Smooth muscle cell (in vitro differentiated cells): ENCODE measurements around the gene THSD8. TPM values are rescaled to one million over a fixed set of nuclear protein-coding genes. Genes with fewer than 3 reads are reported as not detected.

ENCODE experiments used
- DNase-seq: peaks from one replicate; lab custom pipeline; 2025; ENCODE audit not compliant: unreplicated experiment; lab: John Stamatoyannopoulos, UW
- H2AFZ ChIP-seq: fragments of 200-600 bp; sonication (generic); 2 replicates; pipeline ENCODE4 v1.6.0; 2016; ENCODE audit warnings: antibody characterized with exemption, low read depth, mild to moderate bottlenecking
- H3F3A ChIP-seq: fragments of 200-600 bp; sonication (generic); 2 replicates; pipeline ENCODE4 v1.6.0; 2017; ENCODE audit warnings: antibody characterized with exemption, low read depth
- H3K27ac ChIP-seq: fragments of 200-600 bp; sonication (generic); 2 replicates; pipeline ENCODE4 v1.5.1; 2016; ENCODE audit warnings: low read depth, mild to moderate bottlenecking
- H3K27me3 ChIP-seq: fragments of 200-600 bp; sonication (generic); 2 replicates; pipeline ENCODE4 v1.6.1; 2016; ENCODE audit warnings: low read depth, mild to moderate bottlenecking
- H3K36me3 ChIP-seq: fragments of 200-600 bp; sonication (generic); 2 replicates; pipeline ENCODE4 v1.5.1; 2016; ENCODE audit warnings: low read depth
- H3K4me1 ChIP-seq: fragments of 200-600 bp; sonication (generic); 2 replicates; pipeline ENCODE4 v1.5.1; 2016; ENCODE audit warnings: low read depth
- H3K4me2 ChIP-seq: fragments of 200-600 bp; sonication (generic); 2 replicates; pipeline ENCODE4 v1.6.0; 2016; ENCODE audit warnings: mild to moderate bottlenecking
- H3K4me3 ChIP-seq: fragments of 200-600 bp; sonication (generic); 2 replicates; pipeline ENCODE4 v1.5.1; 2016; ENCODE audit warnings: mild to moderate bottlenecking
- H3K79me2 ChIP-seq: fragments of 200-600 bp; sonication (generic); 2 replicates; pipeline ENCODE4 v1.6.0; 2016; ENCODE audit warnings: low read depth, mild to moderate bottlenecking
- H3K9ac ChIP-seq: fragments of 200-600 bp; sonication (generic); 2 replicates; pipeline ENCODE4 v1.6.0; 2016; ENCODE audit warnings: low read depth
- H3K9me3 ChIP-seq: fragments of 200-600 bp; sonication (generic); replicated peaks from 2 replicates; pipeline ENCODE4 v1.5.1; 2016; ENCODE audit warnings: low read depth
- H4K20me1 ChIP-seq: fragments of 200-600 bp; sonication (generic); 2 replicates; pipeline ENCODE4 v1.6.0; 2016; ENCODE audit warnings: low read depth
- WGBS: methylation state at CpG from one replicate; pipeline ENCODE4 v1.1.7; 2016; ENCODE audit warnings: low lambda C conversion rate; 5-methylcytosine and 5-hydroxymethylcytosine counted together
- polyA plus RNA-seq: library from polyadenylated mRNA; unstranded; fragments of >200 nt; fragmentation: Nextera tagmentation; extraction: Ambion mirVana; gene quantifications from 2 replicates; pipeline ENCODE4 v1.2.1, GENCODE V29; 2016
- total RNA-seq: library from RNA; depleted of rRNA; stranded (reverse); fragments of >200 nt; gene quantifications from 2 replicates; pipeline ENCODE4 v1.2.3, GENCODE V29; 2014
- TF ChIP-seq, protein P1 (sequence below): fragments of 200-600 bp; sonication (generic); IDR thresholded peaks from 2 replicates; pipeline ENCODE4 v1.5.1; 2017; ENCODE audit warnings: borderline replicate concordance, mild to moderate bottlenecking, antibody characterized with exemption; ENCODE audit not compliant: insufficient read depth, poor library complexity, severe bottlenecking

THSD8 gene
- total and polyA plus RNA-seq, 2 experiments from 2014 or later, result 8.0 TPM; not detected in 1

DNA sequence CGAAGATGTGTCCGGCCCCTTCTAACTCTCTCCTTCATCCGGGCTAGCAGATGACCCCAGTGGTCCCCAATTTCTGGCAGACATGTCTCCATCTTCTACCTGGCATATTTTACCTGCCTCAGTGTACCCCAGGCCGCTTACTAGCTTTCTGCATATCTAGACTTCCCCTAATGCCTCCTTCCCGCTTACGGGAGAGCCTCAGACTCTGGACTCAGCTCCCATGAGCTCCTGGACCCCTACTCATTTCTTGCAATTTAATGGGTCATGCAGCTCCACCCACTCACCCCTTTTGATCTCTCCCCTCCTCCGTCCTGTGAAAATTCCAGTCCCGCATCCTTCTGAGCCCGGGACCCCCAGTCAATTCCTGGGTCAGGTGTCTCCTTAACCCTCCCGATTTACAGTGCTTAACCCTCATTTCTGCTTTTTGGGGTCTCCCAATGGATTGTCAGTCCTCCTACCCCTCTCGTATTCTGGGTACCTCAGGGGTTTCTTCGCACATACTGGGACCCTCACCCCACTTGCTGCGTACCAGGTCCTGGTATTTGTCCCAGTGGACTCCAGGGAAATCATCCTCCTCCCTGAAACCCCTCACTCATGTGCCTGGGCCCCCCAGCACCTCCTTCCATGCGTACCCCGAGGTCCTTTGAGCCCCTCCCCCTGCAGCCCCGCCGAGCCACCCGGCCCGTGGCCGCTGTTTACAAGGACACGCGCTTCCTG is 11.1 kb upstream of the THSD8 start:
- Histone ChIP-seq H2AFZ (no peak overlapping the region), H3K4me3 (peak overlapping the region; percentile 98), H3K4me1 (peaks cover 25% of the 10 kb centered on the region), H3K9ac (peak overlapping the region; percentile 86), H3K9me3 (no peaks in the 10 kb centered on the region), H3K27ac (peak overlapping the region; percentile 96), H3K4me2 (peak overlapping the region; percentile 89), H4K20me1 (peaks cover 24% of the 10 kb centered on the region), H3K79me2 (peaks cover 20% of the 10 kb centered on the region), H3K27me3 (no peaks in the 10 kb centered on the region), H3F3A (peaks cover 40% of the 10 kb centered on the region), H3K36me3 (no peaks in the 10 kb centered on the region)
- TF ChIP-seq, protein P1, sequence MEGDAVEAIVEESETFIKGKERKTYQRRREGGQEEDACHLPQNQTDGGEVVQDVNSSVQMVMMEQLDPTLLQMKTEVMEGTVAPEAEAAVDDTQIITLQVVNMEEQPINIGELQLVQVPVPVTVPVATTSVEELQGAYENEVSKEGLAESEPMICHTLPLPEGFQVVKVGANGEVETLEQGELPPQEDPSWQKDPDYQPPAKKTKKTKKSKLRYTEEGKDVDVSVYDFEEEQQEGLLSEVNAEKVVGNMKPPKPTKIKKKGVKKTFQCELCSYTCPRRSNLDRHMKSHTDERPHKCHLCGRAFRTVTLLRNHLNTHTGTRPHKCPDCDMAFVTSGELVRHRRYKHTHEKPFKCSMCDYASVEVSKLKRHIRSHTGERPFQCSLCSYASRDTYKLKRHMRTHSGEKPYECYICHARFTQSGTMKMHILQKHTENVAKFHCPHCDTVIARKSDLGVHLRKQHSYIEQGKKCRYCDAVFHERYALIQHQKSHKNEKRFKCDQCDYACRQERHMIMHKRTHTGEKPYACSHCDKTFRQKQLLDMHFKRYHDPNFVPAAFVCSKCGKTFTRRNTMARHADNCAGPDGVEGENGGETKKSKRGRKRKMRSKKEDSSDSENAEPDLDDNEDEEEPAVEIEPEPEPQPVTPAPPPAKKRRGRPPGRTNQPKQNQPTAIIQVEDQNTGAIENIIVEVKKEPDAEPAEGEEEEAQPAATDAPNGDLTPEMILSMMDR, result no peak
- 5% methylated on average over 20 of the region's 22 CpGs for WGBS
- no peak for DNase-seq

DNA sequence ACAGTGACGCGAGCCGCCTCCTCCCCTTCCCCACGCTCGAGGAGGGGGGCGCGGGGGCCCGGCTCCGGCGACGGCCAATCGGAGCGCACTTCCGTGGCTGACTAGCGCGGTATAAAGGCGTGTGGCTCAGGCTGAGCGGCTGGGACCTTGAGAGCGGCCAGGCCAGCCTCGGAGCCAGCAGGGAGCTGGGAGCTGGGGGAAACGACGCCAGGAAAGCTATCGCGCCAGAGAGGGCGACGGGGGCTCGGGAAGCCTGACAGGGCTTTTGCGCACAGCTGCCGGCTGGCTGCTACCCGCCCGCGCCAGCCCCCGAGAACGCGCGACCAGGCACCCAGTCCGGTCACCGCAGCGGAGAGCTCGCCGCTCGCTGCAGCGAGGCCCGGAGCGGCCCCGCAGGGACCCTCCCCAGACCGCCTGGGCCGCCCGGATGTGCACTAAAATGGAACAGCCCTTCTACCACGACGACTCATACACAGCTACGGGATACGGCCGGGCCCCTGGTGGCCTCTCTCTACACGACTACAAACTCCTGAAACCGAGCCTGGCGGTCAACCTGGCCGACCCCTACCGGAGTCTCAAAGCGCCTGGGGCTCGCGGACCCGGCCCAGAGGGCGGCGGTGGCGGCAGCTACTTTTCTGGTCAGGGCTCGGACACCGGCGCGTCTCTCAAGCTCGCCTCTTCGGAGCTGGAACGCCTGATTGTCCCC is 10.4 kb upstream of the THSD8 start, which contains the start of gene JUNB:
Gene JUNB (plus strand): TSS at position 142 of the 706 bp plus-strand sequence. CDS start 286 bp downstream, at position 428.
- H2AFZ ChIP-seq, result no peak within 1 kb of the TSS
- TF ChIP-seq, protein P1, result no peak
- H3K4me2 ChIP-seq, result peak within 1 kb of the TSS; percentile 93

DNA sequence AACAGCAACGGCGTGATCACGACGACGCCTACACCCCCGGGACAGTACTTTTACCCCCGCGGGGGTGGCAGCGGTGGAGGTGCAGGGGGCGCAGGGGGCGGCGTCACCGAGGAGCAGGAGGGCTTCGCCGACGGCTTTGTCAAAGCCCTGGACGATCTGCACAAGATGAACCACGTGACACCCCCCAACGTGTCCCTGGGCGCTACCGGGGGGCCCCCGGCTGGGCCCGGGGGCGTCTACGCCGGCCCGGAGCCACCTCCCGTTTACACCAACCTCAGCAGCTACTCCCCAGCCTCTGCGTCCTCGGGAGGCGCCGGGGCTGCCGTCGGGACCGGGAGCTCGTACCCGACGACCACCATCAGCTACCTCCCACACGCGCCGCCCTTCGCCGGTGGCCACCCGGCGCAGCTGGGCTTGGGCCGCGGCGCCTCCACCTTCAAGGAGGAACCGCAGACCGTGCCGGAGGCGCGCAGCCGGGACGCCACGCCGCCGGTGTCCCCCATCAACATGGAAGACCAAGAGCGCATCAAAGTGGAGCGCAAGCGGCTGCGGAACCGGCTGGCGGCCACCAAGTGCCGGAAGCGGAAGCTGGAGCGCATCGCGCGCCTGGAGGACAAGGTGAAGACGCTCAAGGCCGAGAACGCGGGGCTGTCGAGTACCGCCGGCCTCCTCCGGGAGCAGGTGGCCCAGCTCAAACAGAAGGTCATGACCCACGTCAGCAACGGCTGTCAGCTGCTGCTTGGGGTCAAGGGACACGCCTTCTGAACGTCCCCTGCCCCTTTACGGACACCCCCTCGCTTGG is 9.6 kb upstream of the THSD8 start:
- DNase-seq, result no peak
- under 1% methylated on average over 56 of the region's 84 CpGs for WGBS
- TF ChIP-seq, protein P1, result no peak

More for the DNA sequence above, 10.4 kb upstream of the THSD8 start, which contains the start of gene JUNB:
- no peaks in the 10 kb centered on the region for H3K36me3 ChIP-seq
- H3K27me3 ChIP-seq, result no peaks in the 10 kb centered on the region
- no peaks in the 10 kb centered on the region for H3K9me3 ChIP-seq
- peak; percentile 96 for DNase-seq
- peaks cover 20% of the 10 kb centered on the region for H3K79me2 ChIP-seq
- peak within 1 kb of the TSS; percentile 98 for H3K4me3 ChIP-seq
- H3F3A ChIP-seq, result peaks cover 40% of the 10 kb centered on the region
- peaks cover 25% of the 10 kb centered on the region for H3K4me1 ChIP-seq
- H3K9ac ChIP-seq, result peak within 1 kb of the TSS; percentile 99
- peaks cover 24% of the 10 kb centered on the region for H4K20me1 ChIP-seq
- WGBS, result under 1% methylated on average over 71 of the region's 73 CpGs
- peak within 1 kb of the TSS; percentile 96 for H3K27ac ChIP-seq

More for the DNA sequence above, 9.6 kb upstream of the THSD8 start:
- Histone ChIP-seq H3K27me3 (no peaks in the 10 kb centered on the region), H3K9ac (peak overlapping the region; percentile 99), H3K4me1 (peaks cover 25% of the 10 kb centered on the region), H3K27ac (peak overlapping the region; percentile 96), H3K79me2 (peaks cover 20% of the 10 kb centered on the region), H2AFZ (no peak overlapping the region), H4K20me1 (peaks cover 24% of the 10 kb centered on the region), H3K36me3 (no peaks in the 10 kb centered on the region), H3F3A (peaks cover 40% of the 10 kb centered on the region), H3K4me3 (peak overlapping the region; percentile 98), H3K4me2 (peak overlapping the region; percentile 93), H3K9me3 (no peaks in the 10 kb centered on the region)
